HepG2 (cell line): Measurements from ENCODE around the gene SEMA4B. TPM values are rescaled to one million over a fixed set of nuclear protein-coding genes. Genes with fewer than 3 reads are reported as not detected.
A peak's percentile ranks its signal among the peaks of the same experiment; 100 is the strongest.

Source experiments
- ATAC-seq: fragments of 200-7000 bp; cut with Tn5 transposase; 3 replicates; pipeline ENCODE4 v1.9.1; 2020; ENCODE audit warnings: mild to moderate bottlenecking, moderate library complexity
- BruUV-seq: library from RNA; stranded (reverse); fragments of 400-500 nt; replicated peaks from 2 replicates; lab custom pipeline; 2021; lab: Mats Ljungman, UMichigan
- CTCF ChIA-PET: fragments of 300-600 bp; formaldehyde crosslinking; extraction: SDS; loops from one replicate; lab custom pipeline; 2021; ENCODE audit warnings: low total read pairs, inconsistent platforms, low intra/inter-chr PET ratio; lab: Yijun Ruan, JAX
- POLR2A ChIA-PET: fragments of 350-600 bp; sonication (Branson Sonifier 250); formaldehyde crosslinking; loops from one replicate; lab custom pipeline; 2020; ENCODE audit warnings: antibody characterized with exemption, inconsistent platforms; lab: Yijun Ruan, JAX
- DNase-seq: peaks from one replicate; pipeline ENCODE4 v3.0.0-alpha.2; 2015; ENCODE audit warnings: low spot score
- FAIRE-seq: peaks from 3 replicates; lab custom pipeline; 2011; peaks lifted over from hg19 to GRCh38; lab: Jason Lieb, UNC
- H2AFZ ChIP-seq: one replicate; pipeline ENCODE4 v1.6.1; 2011; ENCODE audit warnings: low read length, inconsistent platforms
- H3K27ac ChIP-seq: fragments of 300-600 bp; 3 replicates; pipeline ENCODE4 v1.8.0; 2011; ENCODE audit warnings: mixed run types, mild to moderate bottlenecking, mixed read lengths, low read length, inconsistent platforms; ENCODE audit not compliant: insufficient read depth; ENCODE audit errors: extremely low read length
- H3K27me3 ChIP-seq, 2 experiments: fragments of 200-600 bp in 1 of 2; 2 replicates in 1 of 2; 3 replicates in 1 of 2; pipeline versions ENCODE4 v1.6.0 to v1.8.0; 2011; ENCODE audit warnings: low read length in 2 of 2, mild to moderate bottlenecking in 2 of 2, moderate library complexity in 2 of 2, inconsistent platforms in 1 of 2; ENCODE audit not compliant: insufficient read depth in 2 of 2, control insufficient read depth in 1 of 2
- H3K36me3 ChIP-seq, 2 experiments: fragments of 200-600 bp in 1 of 2; replicated peaks in 1 of 2; 2 replicates in 1 of 2; 3 replicates in 1 of 2; pipeline versions ENCODE4 v1.5.1 to v1.8.0; 2011; ENCODE audit warnings: low read length in 2 of 2, inconsistent platforms in 1 of 2; ENCODE audit not compliant: insufficient read depth in 2 of 2, control insufficient read depth in 1 of 2
- H3K4me1 ChIP-seq: 2 replicates; pipeline ENCODE4 v1.5.1; 2012; ENCODE audit warnings: low read length, inconsistent platforms; ENCODE audit not compliant: insufficient read depth
- H3K4me2 ChIP-seq: 2 replicates; pipeline ENCODE4 v1.6.0; 2011; ENCODE audit warnings: low read depth, low read length, inconsistent platforms
- H3K4me3 ChIP-seq, 3 experiments: fragments of 200-600 bp in 1 of 3; sonication (generic), shearing (Covaris generic) in 1 of 3; replicated peaks in 1 of 3; 2 replicates each; pipeline ENCODE4 v1.5.1; 2011 to 2016; ENCODE audit warnings: low read length in 3 of 3, inconsistent platforms in 2 of 3, low read depth in 2 of 3, mild to moderate bottlenecking in 2 of 3, control low read depth in 1 of 3, mixed read lengths in 1 of 3; ENCODE audit not compliant: insufficient read depth in 1 of 3
- H3K79me2 ChIP-seq: one replicate; pipeline ENCODE4 v1.6.1; 2011; ENCODE audit warnings: low read length, inconsistent platforms; ENCODE audit not compliant: insufficient read depth
- H3K9ac ChIP-seq: 2 replicates; pipeline ENCODE4 v1.6.0; 2011; ENCODE audit warnings: mild to moderate bottlenecking, low read depth, low read length, inconsistent platforms; ENCODE audit not compliant: insufficient read depth
- H3K9me3 ChIP-seq: 2 replicates; pipeline ENCODE4 v1.5.1; 2012; ENCODE audit warnings: mild to moderate bottlenecking, low read length
- H4K20me1 ChIP-seq: 2 replicates; pipeline ENCODE4 v1.6.0; 2011; ENCODE audit warnings: inconsistent platforms, mild to moderate bottlenecking, low read length, moderate library complexity; ENCODE audit not compliant: insufficient read depth
- HNRNPL ChIP-seq: fragments of 200-400 bp; formaldehyde crosslinking; IDR thresholded peaks from 2 replicates; pipeline ENCODE4 v1.6.1; 2017; ENCODE audit warnings: mild to moderate bottlenecking, low read depth, low read length
- NFYB ChIP-seq: sonication (generic); formaldehyde crosslinking; IDR thresholded peaks from 2 replicates; pipeline ENCODE4 v1.4.0; 2020; ENCODE audit warnings: missing genetic modification reagents
- SPEN ChIP-seq: sonication (generic); formaldehyde crosslinking; IDR thresholded peaks from 2 replicates; pipeline ENCODE4 v1.5.1; 2020; ENCODE audit warnings: low read depth, mild to moderate bottlenecking, missing genetic modification reagents
- WGBS: methylation state at CpG from one replicate; pipeline ENCODE4 v1.1.6; 2017; ENCODE audit warnings: low lambda C conversion rate; 5-methylcytosine and 5-hydroxymethylcytosine counted together
- in situ Hi-C: cut with HindIII; loops from 2 replicates; pipeline ENCODE4 v1.10.0; 2017; ENCODE audit warnings: low pct_unique_long_range_greater_than_20kb; ENCODE audit not compliant: extremely low pct_ligation_motif_present
- intact Hi-C: fragments of 100-400 bp; cut with micrococcal nuclease; formaldehyde crosslinking; loops from one replicate; pipeline ENCODE4 v1.10.0; 2022; ENCODE audit not compliant: unreplicated experiment
- polyA plus RNA-seq, 8 experiments: library from polyadenylated mRNA; depleted of rRNA in 3 of 8; stranded (reverse) in 7 of 8; unstranded in 1 of 8; fragments of >200 nt; fragmentation: Illumina TruSeq in 4 of 8; extraction: Trizol in 4 of 8; gene quantifications; 2 replicates each; pipeline versions ENCODE4 v1.2.1 to v1.2.3, GENCODE V29; 2011 to 2016; ENCODE audit warnings: low read depth in 4 of 8, missing spikeins in 1 of 8, mixed read lengths in 1 of 8; ENCODE audit not compliant: insufficient read depth in 1 of 8
- total RNA-seq, 5 experiments: library from RNA; depleted of rRNA; stranded (reverse); fragments of >200 nt; fragmentation: Illumina TruSeq; extraction: Trizol; gene quantifications; 2 replicates each; pipeline ENCODE4 v1.2.3, GENCODE V29; 2016; ENCODE audit warnings: low read depth in 1 of 5
- TF ChIP-seq, protein P1 (sequence below): sonication (generic); formaldehyde crosslinking; IDR thresholded peaks from 2 replicates; pipeline ENCODE4 v1.4.0; 2020; ENCODE audit warnings: missing genetic modification reagents, borderline replicate concordance
- TF ChIP-seq, protein P2 (sequence below): sonication (generic); formaldehyde crosslinking; IDR thresholded peaks from 2 replicates; pipeline ENCODE4 v1.9.0; 2021; ENCODE audit warnings: mild to moderate bottlenecking, missing genetic modification reagents

SEMA4B gene
- total and polyA plus RNA-seq, 2 of the 13 experiments (the other 11 are each of a cell fraction or from before 2014, with no cell fraction given): 2.1 to 17.0 TPM

DNA sequence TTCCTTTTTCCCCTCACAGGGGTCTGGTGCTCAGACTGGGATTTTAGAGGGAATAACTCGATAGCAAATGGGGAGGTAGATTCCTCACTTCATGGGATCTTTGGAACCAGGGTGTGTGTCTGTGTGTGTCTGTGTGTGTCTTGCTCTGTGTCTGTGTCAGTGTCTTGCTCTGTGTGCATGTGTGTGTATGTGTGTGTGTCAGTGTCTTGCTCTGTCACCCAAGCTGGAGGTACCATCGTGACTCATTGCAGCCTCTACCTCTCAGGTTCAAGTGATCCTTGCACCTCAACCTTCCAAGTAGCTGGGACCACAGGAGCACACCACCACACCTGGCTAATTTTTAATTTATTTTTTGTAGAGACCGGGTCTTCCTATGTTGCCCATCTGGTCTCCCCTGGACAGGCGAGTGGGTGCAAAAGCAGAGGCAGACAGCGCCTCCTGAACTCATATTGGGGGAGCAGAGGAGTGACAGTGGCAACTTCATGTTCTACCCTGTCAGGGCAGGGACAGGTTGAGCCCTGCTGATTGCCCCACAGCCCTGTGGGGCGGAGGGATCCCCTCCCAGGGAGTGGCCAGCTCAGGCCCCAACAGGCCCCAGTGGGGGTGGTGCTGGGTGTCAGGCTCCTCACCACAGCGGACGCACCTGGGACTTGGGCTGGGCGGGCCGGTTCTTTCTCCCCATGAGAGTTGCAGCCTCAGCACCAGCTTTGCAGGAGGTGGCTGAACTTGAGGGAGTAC, 10.4 kb upstream of the SEMA4B start:
- DNase-seq: no peak
- Histone ChIP-seq H3K9me3 (no peaks in the 10 kb centered on the region), H3K36me3 (no peaks in the 10 kb centered on the region), H3K4me2 (peak overlapping the region; percentile 83), H3K9ac (peak overlapping the region; percentile 24; the same call in 1 of the 2 replicates), H3K27ac (peak overlapping the region; percentile 45), H3K4me3 (peak overlapping the region in 2 of 3 experiments; percentile 4 to 54; a peak in 4 of 6 replicates), H3K4me1 (peaks cover 49% of the 10 kb centered on the region), H3K79me2 (no peaks in the 10 kb centered on the region), H3K27me3 (no peaks in the 10 kb centered on the region), H4K20me1 (no peaks in the 10 kb centered on the region), H2AFZ (no peak overlapping the region)
- no peak for TF ChIP-seq NFYB
- TF ChIP-seq, protein P1, sequence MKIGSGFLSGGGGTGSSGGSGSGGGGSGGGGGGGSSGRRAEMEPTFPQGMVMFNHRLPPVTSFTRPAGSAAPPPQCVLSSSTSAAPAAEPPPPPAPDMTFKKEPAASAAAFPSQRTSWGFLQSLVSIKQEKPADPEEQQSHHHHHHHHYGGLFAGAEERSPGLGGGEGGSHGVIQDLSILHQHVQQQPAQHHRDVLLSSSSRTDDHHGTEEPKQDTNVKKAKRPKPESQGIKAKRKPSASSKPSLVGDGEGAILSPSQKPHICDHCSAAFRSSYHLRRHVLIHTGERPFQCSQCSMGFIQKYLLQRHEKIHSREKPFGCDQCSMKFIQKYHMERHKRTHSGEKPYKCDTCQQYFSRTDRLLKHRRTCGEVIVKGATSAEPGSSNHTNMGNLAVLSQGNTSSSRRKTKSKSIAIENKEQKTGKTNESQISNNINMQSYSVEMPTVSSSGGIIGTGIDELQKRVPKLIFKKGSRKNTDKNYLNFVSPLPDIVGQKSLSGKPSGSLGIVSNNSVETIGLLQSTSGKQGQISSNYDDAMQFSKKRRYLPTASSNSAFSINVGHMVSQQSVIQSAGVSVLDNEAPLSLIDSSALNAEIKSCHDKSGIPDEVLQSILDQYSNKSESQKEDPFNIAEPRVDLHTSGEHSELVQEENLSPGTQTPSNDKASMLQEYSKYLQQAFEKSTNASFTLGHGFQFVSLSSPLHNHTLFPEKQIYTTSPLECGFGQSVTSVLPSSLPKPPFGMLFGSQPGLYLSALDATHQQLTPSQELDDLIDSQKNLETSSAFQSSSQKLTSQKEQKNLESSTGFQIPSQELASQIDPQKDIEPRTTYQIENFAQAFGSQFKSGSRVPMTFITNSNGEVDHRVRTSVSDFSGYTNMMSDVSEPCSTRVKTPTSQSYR (CRISPR knock-in tag): 0 out of 2 replicates have a peak, but pooled peaks have one; percentile 20
- TF ChIP-seq SPEN (CRISPR knock-in tag): no peak
- TF ChIP-seq HNRNPL: 0 out of 2 replicates have a peak, but pooled peaks have one; percentile 27
- TF ChIP-seq, protein P2, sequence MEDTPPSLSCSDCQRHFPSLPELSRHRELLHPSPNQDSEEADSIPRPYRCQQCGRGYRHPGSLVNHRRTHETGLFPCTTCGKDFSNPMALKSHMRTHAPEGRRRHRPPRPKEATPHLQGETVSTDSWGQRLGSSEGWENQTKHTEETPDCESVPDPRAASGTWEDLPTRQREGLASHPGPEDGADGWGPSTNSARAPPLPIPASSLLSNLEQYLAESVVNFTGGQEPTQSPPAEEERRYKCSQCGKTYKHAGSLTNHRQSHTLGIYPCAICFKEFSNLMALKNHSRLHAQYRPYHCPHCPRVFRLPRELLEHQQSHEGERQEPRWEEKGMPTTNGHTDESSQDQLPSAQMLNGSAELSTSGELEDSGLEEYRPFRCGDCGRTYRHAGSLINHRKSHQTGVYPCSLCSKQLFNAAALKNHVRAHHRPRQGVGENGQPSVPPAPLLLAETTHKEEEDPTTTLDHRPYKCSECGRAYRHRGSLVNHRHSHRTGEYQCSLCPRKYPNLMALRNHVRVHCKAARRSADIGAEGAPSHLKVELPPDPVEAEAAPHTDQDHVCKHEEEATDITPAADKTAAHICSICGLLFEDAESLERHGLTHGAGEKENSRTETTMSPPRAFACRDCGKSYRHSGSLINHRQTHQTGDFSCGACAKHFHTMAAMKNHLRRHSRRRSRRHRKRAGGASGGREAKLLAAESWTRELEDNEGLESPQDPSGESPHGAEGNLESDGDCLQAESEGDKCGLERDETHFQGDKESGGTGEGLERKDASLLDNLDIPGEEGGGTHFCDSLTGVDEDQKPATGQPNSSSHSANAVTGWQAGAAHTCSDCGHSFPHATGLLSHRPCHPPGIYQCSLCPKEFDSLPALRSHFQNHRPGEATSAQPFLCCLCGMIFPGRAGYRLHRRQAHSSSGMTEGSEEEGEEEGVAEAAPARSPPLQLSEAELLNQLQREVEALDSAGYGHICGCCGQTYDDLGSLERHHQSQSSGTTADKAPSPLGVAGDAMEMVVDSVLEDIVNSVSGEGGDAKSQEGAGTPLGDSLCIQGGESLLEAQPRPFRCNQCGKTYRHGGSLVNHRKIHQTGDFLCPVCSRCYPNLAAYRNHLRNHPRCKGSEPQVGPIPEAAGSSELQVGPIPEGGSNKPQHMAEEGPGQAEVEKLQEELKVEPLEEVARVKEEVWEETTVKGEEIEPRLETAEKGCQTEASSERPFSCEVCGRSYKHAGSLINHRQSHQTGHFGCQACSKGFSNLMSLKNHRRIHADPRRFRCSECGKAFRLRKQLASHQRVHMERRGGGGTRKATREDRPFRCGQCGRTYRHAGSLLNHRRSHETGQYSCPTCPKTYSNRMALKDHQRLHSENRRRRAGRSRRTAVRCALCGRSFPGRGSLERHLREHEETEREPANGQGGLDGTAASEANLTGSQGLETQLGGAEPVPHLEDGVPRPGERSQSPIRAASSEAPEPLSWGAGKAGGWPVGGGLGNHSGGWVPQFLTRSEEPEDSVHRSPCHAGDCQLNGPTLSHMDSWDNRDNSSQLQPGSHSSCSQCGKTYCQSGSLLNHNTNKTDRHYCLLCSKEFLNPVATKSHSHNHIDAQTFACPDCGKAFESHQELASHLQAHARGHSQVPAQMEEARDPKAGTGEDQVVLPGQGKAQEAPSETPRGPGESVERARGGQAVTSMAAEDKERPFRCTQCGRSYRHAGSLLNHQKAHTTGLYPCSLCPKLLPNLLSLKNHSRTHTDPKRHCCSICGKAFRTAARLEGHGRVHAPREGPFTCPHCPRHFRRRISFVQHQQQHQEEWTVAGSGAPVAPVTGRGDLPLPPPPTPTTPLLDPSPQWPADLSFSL: 0 out of 2 replicates have a peak, but pooled peaks have one; percentile 26
- no peak for FAIRE-seq
- ChIA-PET CTCF (no interaction called here), POLR2A (interaction anchor here (0.5 to 3.6 kb wide), 5 partner anchors 11 to 41 kb away, joined by 3 to 55 read pairs (median 3); partner anchors contain the start of gene SEMA4B)
- in situ Hi-C loops (no loop called here), intact Hi-C loops (no loop called here)
- WGBS: 32% methylated on average over 7 of the region's 10 CpGs
- BruUV-seq: no TSS peak
- peak; percentile 58 for ATAC-seq
